Esophagus squamous epithelium (tissue), 5 donors: ENCODE measurements around the gene STX18. TPM values are rescaled to one million over a fixed set of nuclear protein-coding genes. Genes with fewer than 3 reads are reported as not detected.

ENCODE experiments used
- DNase-seq: peaks from one replicate; lab custom pipeline; 2025; lab: John Stamatoyannopoulos, UW
- H3K27ac ChIP-seq, 4 donors: fragments of 200-600 bp; sonication (generic); one replicate each; pipeline ENCODE4 v1.5.1; 2016 to 2019; ENCODE audit warnings: mild to moderate bottlenecking in 1 of 4
- H3K27me3 ChIP-seq, 4 donors: fragments of 200-600 bp; sonication (generic); 1 replicate in 3 of 4; 2 replicates in 1 of 4; pipeline versions ENCODE4 v1.5.1 to v1.6.0; 2017 to 2021; ENCODE audit warnings: antibody characterized with exemption in 1 of 4
- H3K36me3 ChIP-seq, 3 donors: fragments of 200-600 bp; sonication (generic); one replicate each; pipeline ENCODE4 v1.5.1; 2016 to 2019
- H3K4me1 ChIP-seq, 3 donors: fragments of 200-600 bp; sonication (generic); one replicate each; pipeline ENCODE4 v1.5.1; 2017 to 2019
- H3K4me3 ChIP-seq, 4 donors: fragments of 200-600 bp; sonication (generic); 1 replicate in 3 of 4; 2 replicates in 1 of 4; pipeline ENCODE4 v1.5.1; 2016 to 2019; ENCODE audit warnings: mild to moderate bottlenecking in 2 of 4, moderate library complexity in 1 of 4
- H3K9me3 ChIP-seq, 3 donors: fragments of 200-600 bp; sonication (generic); one replicate each; pipeline ENCODE4 v1.5.1; 2016 to 2019
- POLR2A ChIP-seq, 4 donors: fragments of 450-650 bp; IDR thresholded peaks; one replicate each; pipeline ENCODE4 v1.6.1; 2017; ENCODE audit warnings: antibody characterized with exemption in 4 of 4, mild to moderate bottlenecking in 4 of 4, moderate library complexity in 3 of 4
- WGBS, 2 donors: methylation state at CpG; one replicate each; pipeline ENCODE4 v1.1.5; 2018; 5-methylcytosine and 5-hydroxymethylcytosine counted together
- intact Hi-C: fragments of 100-400 bp; cut with DNase I; formaldehyde crosslinking; loops from one replicate; pipeline ENCODE4 v1.15.0; 2022
- total RNA-seq, 4 donors: library from RNA; depleted of rRNA; stranded (reverse); fragments of >200 nt; gene quantifications; one replicate each; pipeline ENCODE4 v1.1.0, GENCODE V29; 2016
- TF ChIP-seq, protein P1 (sequence below), 6 experiments: fragments of 450-650 bp in 4 of 6; fragments of 200-600 bp in 2 of 6; sonication (generic) in 2 of 6; IDR thresholded peaks; one replicate each; pipeline ENCODE4 v1.5.1; 2016 to 2019; ENCODE audit warnings: antibody characterized with exemption in 6 of 6, mild to moderate bottlenecking in 4 of 6, moderate library complexity in 4 of 6
- donor health status: DM: yes; HTN: yes; CAD: no.

STX18 gene
- total RNA-seq, 4 donors from 2014 or later: 10.5 to 27.8 (median 19.3) TPM

- intact Hi-C loops: no loop called here
- TF ChIP-seq, protein P1, sequence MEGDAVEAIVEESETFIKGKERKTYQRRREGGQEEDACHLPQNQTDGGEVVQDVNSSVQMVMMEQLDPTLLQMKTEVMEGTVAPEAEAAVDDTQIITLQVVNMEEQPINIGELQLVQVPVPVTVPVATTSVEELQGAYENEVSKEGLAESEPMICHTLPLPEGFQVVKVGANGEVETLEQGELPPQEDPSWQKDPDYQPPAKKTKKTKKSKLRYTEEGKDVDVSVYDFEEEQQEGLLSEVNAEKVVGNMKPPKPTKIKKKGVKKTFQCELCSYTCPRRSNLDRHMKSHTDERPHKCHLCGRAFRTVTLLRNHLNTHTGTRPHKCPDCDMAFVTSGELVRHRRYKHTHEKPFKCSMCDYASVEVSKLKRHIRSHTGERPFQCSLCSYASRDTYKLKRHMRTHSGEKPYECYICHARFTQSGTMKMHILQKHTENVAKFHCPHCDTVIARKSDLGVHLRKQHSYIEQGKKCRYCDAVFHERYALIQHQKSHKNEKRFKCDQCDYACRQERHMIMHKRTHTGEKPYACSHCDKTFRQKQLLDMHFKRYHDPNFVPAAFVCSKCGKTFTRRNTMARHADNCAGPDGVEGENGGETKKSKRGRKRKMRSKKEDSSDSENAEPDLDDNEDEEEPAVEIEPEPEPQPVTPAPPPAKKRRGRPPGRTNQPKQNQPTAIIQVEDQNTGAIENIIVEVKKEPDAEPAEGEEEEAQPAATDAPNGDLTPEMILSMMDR (IDR thresholded peaks at IDR 0.05): peak in 1 of 6 experiments; percentile 24
- no peak for TF ChIP-seq POLR2A (IDR thresholded peaks at IDR 0.05)
- no peak overlapping the region for H3K27ac ChIP-seq
Observed at GRCh38 chr4:4480685-4481398, 61.0 kb downstream of the STX18 start.

GRCh38 chr4:4480205-4480604 lies 61.6 kb downstream of the STX18 start:
- H3K27ac ChIP-seq: no peak overlapping the region
- intact Hi-C loops: no loop called here
- no peak overlapping the region for H3K4me3 ChIP-seq
- no peaks in the 10 kb centered on the region for H3K9me3 ChIP-seq
- DNase-seq: no peak
- no peaks in the 10 kb centered on the region for H3K36me3 ChIP-seq
- peaks cover 0 to 15% (median 0%) of the 10 kb centered on the region in 3 donors for H3K4me1 ChIP-seq
- TF ChIP-seq, protein P1 (IDR thresholded peaks at IDR 0.05): no peak
- no peak for TF ChIP-seq POLR2A (IDR thresholded peaks at IDR 0.05)
- H3K27me3 ChIP-seq: no peaks in the 10 kb centered on the region
- 80% methylated on average over 7 of the region's 7 CpGs for WGBS, 2 donors

More at GRCh38 chr4:4480685-4481398, 61.0 kb downstream of the STX18 start:
- Histone ChIP-seq H3K4me3 (no peak overlapping the region), H3K27me3 (no peaks in the 10 kb centered on the region), H3K9me3 (no peaks in the 10 kb centered on the region), H3K4me1 (peaks cover 0 to 15% (median 0%) of the 10 kb centered on the region in 3 donors), H3K36me3 (no peaks in the 10 kb centered on the region)
- WGBS, 2 donors: 70 to 71% methylated on average over 5 to 6 of the region's 6 CpGs
- no peak for DNase-seq

DNA sequence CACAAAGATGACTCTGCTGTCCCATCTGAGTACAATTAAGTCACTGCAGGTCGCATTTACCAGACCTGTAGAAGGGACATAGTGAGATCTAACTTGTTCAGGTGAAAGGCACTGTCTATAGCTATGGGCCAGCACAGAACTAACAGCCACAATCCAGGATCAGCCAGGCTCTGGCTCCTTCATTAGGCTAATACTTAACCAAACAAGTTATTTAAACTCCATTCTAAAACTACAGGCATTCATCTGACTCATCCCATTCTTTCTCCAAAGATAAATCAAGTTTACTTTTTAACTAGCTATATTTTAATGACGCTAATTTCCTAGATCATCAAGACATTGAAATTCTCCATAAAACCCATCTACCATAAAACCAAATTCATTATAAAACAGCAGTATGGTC lies 62.5 kb downstream of the STX18 start:
- Histone ChIP-seq H3K27me3 (no peaks in the 10 kb centered on the region), H3K36me3 (no peaks in the 10 kb centered on the region), H3K4me3 (no peak overlapping the region), H3K9me3 (no peaks in the 10 kb centered on the region), H3K4me1 (peaks cover 0 to 16% (median 0%) of the 10 kb centered on the region in 3 donors), H3K27ac (no peak overlapping the region)
- TF ChIP-seq POLR2A (IDR thresholded peaks at IDR 0.05): no peak
- TF ChIP-seq, protein P1 (IDR thresholded peaks at IDR 0.05): no peak
- intact Hi-C loops: no loop called here
- no peak for DNase-seq
- WGBS, 2 donors: 77 to 89% methylated on average over 2 of the region's 2 CpGs

DNA sequence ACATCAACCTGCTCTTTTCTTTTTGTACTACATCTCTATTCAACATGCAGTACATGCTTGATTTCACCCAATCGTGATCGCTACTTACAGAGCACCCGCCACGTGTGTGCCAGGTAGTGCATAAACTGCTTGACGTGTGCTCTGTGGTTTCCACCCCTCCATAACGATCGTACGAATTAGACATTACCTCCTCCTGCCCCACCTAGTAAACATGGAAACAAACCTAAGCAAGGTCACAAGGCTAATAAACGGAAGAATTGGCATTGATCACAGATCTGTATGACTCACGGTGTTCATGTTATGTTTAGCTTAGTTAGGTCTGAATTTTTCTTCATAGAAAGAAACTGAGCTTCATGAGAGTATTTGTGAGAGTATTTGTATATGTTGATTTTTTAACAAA lies 64.1 kb downstream of the STX18 start:
- WGBS, 2 donors: 37 to 67% methylated on average over 10 of the region's 10 CpGs
- intact Hi-C loops: no loop called here
- TF ChIP-seq POLR2A (IDR thresholded peaks at IDR 0.05): no peak
- TF ChIP-seq, protein P1 (IDR thresholded peaks at IDR 0.05): no peak
- Histone ChIP-seq H3K4me1 (peaks cover 0 to 30% (median 2%) of the 10 kb centered on the region in 3 donors), H3K4me3 (no peak overlapping the region), H3K27ac (no peak overlapping the region), H3K27me3 (no peaks in the 10 kb centered on the region), H3K36me3 (no peaks in the 10 kb centered on the region), H3K9me3 (no peaks in the 10 kb centered on the region)
- DNase-seq: no peak

DNA sequence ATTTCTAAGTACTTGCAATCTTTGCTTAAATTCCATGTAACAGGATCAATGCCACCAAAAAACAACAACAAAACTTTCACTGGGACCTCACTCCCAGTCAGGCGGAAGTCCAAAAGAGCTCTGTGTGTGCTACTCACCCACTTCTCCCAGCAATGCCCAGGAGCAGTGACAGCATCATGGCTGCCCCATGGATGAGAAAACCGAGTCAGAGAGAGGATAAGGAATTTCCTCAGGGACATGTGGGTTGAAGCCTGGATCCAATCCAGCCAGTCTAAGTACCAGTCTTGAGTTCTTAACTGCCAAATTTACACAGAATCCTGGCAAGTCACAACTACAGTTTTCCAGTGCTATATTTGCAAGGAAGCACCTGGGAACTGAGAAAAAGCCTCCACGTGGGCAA lies 64.5 kb downstream of the STX18 start:
- intact Hi-C loops: no loop called here
- H3K36me3 ChIP-seq: no peaks in the 10 kb centered on the region
- WGBS, 2 donors: 39 to 42% methylated on average over 3 of the region's 3 CpGs
- no peak overlapping the region for H3K27ac ChIP-seq
- DNase-seq: no peak
- peaks cover 0 to 30% (median 2%) of the 10 kb centered on the region in 3 donors for H3K4me1 ChIP-seq
- TF ChIP-seq, protein P1 (IDR thresholded peaks at IDR 0.05): no peak
- no peak for TF ChIP-seq POLR2A (IDR thresholded peaks at IDR 0.05)
- H3K4me3 ChIP-seq: no peak overlapping the region
- no peaks in the 10 kb centered on the region for H3K9me3 ChIP-seq
- H3K27me3 ChIP-seq: no peaks in the 10 kb centered on the region
